GM10266 (cell line): ENCODE data around the gene PRR15L.

Experiments
- DNase-seq: peaks from one replicate; pipeline ENCODE4 v3.0.0; 2012; ENCODE audit errors: extremely low spot score
- TF ChIP-seq, protein P1 (sequence below): IDR thresholded peaks from 2 replicates; pipeline ENCODE4 v1.5.1; 2012; ENCODE audit warnings: mild to moderate bottlenecking, low read depth; ENCODE audit not compliant: control insufficient read depth, insufficient read depth; ENCODE audit errors: missing control alignments

Gene PRR15L

GRCh38 chr17:47917581-47917980 is 40.1 kb downstream of the PRR15L start:
- no peak for DNase-seq
- TF ChIP-seq, protein P1, sequence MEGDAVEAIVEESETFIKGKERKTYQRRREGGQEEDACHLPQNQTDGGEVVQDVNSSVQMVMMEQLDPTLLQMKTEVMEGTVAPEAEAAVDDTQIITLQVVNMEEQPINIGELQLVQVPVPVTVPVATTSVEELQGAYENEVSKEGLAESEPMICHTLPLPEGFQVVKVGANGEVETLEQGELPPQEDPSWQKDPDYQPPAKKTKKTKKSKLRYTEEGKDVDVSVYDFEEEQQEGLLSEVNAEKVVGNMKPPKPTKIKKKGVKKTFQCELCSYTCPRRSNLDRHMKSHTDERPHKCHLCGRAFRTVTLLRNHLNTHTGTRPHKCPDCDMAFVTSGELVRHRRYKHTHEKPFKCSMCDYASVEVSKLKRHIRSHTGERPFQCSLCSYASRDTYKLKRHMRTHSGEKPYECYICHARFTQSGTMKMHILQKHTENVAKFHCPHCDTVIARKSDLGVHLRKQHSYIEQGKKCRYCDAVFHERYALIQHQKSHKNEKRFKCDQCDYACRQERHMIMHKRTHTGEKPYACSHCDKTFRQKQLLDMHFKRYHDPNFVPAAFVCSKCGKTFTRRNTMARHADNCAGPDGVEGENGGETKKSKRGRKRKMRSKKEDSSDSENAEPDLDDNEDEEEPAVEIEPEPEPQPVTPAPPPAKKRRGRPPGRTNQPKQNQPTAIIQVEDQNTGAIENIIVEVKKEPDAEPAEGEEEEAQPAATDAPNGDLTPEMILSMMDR, result no peak

DNA sequence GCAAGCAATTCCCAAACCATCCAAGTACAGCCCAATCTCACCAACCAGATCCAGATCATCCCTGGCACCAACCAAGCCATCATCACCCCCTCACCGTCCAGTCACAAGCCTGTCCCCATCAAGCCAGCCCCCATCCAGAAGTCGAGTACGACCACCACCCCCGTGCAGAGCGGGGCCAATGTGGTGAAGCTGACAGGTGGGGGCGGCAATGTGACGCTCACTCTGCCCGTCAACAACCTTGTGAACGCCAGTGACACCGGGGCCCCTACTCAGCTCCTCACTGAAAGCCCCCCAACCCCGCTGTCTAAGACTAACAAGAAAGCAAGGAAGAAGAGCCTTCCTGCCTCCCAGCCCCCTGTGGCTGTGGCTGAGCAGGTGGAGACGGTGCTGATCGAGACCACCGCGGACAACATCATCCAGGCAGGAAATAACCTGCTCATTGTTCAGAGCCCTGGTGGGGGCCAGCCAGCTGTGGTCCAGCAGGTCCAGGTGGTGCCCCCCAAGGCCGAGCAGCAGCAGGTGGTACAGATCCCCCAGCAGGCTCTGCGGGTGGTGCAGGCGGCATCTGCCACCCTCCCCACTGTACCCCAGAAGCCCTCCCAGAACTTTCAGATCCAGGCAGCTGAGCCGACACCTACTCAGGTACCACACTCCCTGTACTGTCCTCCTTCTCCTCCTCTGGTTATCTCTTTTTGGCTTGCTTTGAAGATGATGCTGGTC is 41.0 kb downstream of the PRR15L start:
- TF ChIP-seq, protein P1, result no peak

DNA sequence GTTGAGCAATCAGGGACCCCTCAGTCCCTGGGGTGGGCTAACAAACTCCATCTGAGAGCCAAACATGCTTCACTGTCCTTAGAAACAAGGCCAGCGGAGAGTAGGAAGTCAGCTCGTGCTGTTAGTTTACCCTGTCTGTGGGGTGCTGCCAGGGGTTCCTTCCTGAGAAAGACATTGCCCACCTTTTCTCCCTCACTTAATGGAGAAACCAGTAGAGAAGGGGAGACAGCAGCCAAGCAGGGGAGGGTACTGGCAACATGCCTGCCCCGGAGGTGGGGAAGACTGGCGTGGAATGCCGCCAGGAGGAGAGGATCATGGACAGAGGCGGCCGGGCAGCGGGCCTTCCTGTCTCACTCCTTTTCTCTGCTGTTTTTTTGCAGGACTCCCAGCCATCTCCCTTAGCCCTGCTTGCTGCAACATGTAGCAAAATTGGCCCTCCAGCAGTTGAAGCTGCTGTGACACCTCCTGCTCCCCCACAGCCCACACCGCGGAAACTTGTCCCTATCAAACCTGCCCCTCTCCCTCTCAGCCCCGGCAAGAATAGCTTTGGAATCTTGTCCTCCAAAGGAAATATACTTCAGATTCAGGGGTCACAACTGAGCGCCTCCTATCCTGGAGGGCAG is 41.8 kb downstream of the PRR15L start:
- TF ChIP-seq, protein P1, result no peak
- DNase-seq, result no peak

More for the DNA sequence above, 41.0 kb downstream of the PRR15L start:
- no peak for DNase-seq

- TF ChIP-seq, protein P1, result no peak
- DNase-seq, result no peak
These were observed 43.3 kb downstream of the PRR15L start for GRCh38 chr17:47914306-47914948.

GRCh38 chr17:47913050-47913449 is 44.6 kb downstream of the PRR15L start:
- DNase-seq, result no peak
- TF ChIP-seq, protein P1, result no peak

- TF ChIP-seq, protein P1, result no peak
- no peak for DNase-seq
These were observed 49.6 kb downstream of the PRR15L start for GRCh38 chr17:47907932-47908562.
